ENCODE measurements around the gene IMMP2L.

IMMP2L gene

DNA sequence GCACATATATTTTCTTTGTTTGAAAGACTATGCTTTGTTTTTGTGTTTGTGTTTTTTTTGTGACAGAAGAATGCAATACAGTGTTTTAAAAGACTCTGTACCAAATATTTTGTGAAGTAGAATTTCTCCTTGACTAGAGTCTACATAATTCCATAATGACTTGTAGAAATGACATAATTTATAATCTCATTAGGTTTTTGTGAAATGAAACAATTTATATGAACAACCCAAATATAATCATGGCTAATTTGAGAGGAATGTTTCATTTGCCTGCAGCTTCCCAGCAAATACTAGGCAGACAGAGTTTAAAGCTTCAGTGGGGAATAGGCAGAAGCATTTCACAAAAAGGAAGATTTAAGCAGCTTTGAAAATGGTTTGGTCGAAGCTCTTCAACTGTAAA lies 686.9 kb downstream of the IMMP2L start:
- H3K27ac ChIP-seq = no peak overlapping the region
- TF ChIP-seq ZFX (IDR thresholded peaks at IDR 0.05) (no peak), CTCF (conservative IDR thresholded peaks at IDR 0.05) (no peak)

DNA sequence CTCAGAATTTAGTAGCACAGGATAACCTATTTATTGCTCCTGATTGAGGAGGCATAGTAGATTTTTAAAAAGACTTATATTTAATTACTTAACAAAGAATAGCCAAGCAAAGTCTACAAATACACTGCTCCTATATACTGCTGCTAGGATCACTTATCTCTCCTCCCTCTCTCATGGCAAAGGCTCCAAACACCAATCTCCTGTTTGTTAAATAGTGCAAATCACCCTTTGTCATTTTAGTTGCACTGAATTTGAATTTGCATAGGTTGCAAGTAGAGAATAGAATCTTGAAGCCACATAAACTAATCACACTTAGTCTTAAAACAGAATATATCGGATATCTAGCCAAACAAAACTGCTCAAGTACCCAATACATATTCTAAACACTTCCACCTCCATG lies 690.4 kb downstream of the IMMP2L start:
- no peak for TF ChIP-seq CTCF (conservative IDR thresholded peaks at IDR 0.05)
- no peak for TF ChIP-seq ZFX (IDR thresholded peaks at IDR 0.05)
- H3K27ac ChIP-seq = no peak overlapping the region

DNA sequence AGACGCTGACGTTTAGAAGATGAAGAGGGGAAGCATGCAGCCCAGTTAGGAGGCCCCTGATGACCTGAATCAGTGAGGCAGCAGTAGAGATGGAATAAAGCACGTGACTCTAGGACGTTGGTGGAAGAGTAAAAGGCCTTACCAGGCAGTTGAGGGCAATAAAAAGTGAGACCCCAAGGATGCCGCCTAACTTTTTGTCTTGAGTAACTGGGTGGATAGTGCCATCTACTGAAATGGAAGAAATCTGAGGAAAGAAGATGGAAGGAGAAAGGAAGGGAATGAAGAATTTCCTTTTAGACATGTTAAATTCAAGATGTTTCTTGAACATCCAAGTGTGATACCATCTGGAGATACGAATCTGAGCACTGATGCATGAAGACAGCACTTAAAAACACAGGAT lies 691.4 kb downstream of the IMMP2L start:
- H3K27ac ChIP-seq = no peak overlapping the region
- TF ChIP-seq ZFX (IDR thresholded peaks at IDR 0.05) = no peak

DNA sequence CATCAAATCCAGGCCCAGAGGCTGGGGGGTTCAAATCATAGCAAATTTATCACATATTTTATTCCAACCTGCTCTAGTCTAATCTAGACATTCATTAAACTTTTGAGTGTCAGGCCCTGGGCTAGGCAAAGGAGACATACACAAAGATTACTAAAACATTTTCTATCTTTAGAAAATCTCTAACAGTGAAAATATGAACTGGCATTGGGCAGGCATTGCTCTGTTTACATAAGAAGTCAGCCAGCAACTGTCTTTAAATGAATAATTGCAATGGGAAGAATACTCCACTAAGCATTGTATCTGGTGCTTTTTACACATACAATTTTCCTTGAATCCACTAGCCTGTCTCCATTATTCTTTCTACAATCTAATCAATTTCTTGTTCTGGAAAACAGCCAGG lies 693.8 kb downstream of the IMMP2L start:
- TF ChIP-seq CTCF (conservative IDR thresholded peaks at IDR 0.05) (no peak), ZFX (IDR thresholded peaks at IDR 0.05) (no peak)
- no peak overlapping the region for H3K27ac ChIP-seq

- no peak overlapping the region for H3K27ac ChIP-seq
- TF ChIP-seq CTCF (conservative IDR thresholded peaks at IDR 0.05) = no peak
- TF ChIP-seq ZFX (IDR thresholded peaks at IDR 0.05) = no peak
Measured at GRCh38 chr7:110867771-110868170, 694.5 kb downstream of the IMMP2L start.

GRCh38 chr7:110863258-110863657 lies 699.0 kb downstream of the IMMP2L start:
- TF ChIP-seq CTCF (conservative IDR thresholded peaks at IDR 0.05) (no peak), ZFX (IDR thresholded peaks at IDR 0.05) (no peak)
- H3K27ac ChIP-seq = no peak overlapping the region

DNA sequence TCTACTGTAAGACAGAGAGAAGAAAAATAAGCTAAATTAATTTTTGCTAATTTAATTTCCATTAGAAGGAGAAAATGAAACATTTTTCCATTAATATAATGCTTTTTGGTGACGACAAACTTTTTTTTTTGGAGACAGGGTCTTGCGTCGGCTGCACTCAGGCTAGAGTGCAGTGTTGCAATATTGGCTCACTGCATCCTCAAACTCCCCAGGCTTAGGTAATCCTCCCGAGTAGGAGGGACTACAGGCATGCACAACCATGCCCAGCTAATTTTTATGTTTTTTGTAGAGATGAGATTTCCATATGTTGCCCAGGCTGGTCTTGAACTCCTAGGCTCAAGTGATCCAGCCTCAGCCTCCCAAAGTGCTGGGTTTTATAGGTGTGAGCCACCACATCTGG lies 701.1 kb downstream of the IMMP2L start:
- TF ChIP-seq CTCF (conservative IDR thresholded peaks at IDR 0.05) (no peak), ZFX (IDR thresholded peaks at IDR 0.05) (no peak)
- no peak overlapping the region for H3K27ac ChIP-seq

GRCh38 chr7:110857106-110857505 lies 705.2 kb downstream of the IMMP2L start:
- TF ChIP-seq CTCF (conservative IDR thresholded peaks at IDR 0.05) = no peak
- no peak overlapping the region for H3K27ac ChIP-seq

Data from C4-2B (cell line).